K562 (cell line): ENCODE results near the gene TULP4. TPM values are rescaled to one million over a fixed set of nuclear protein-coding genes. Genes with fewer than 3 reads are reported as not detected.

Experiments used
- CBX1 ChIP-seq: sonication (generic); IDR thresholded peaks from 2 replicates; pipeline ENCODE4 v1.6.1; 2016; ENCODE audit warnings: antibody characterized with exemption, low read depth, mild to moderate bottlenecking
- CBX3 ChIP-seq, 2 experiments: IDR thresholded peaks; 1 replicate in 1 of 2; 2 replicates in 1 of 2; pipeline ENCODE4 v1.6.1; 2012; ENCODE audit warnings: inconsistent platforms in 2 of 2, low read length in 2 of 2, borderline replicate concordance in 1 of 2, control low read depth in 1 of 2
- CBX8 ChIP-seq: fragments of 200-600 bp; sonication (generic); IDR thresholded peaks from 2 replicates; pipeline ENCODE4 v1.6.1; 2012; ENCODE audit warnings: borderline replicate concordance, mixed run types, low read depth, mild to moderate bottlenecking, moderate library complexity, mixed read lengths, low read length, control low read depth, inconsistent platforms; ENCODE audit not compliant: poor library complexity, severe bottlenecking; ENCODE audit errors: extremely low read depth
- CCNT2 ChIP-seq: IDR thresholded peaks from 2 replicates; pipeline ENCODE4 v1.6.1; 2011; ENCODE audit warnings: borderline replicate concordance, low read depth, mild to moderate bottlenecking, moderate library complexity, mixed read lengths, low read length; ENCODE audit not compliant: insufficient read length; ENCODE audit errors: extremely low read depth
- CLOCK ChIP-seq: fragments of 250-450 bp; sonication (Bioruptor Pico); IDR thresholded peaks from 2 replicates; pipeline ENCODE4 v1.4.0; 2020; ENCODE audit warnings: mild to moderate bottlenecking, moderate library complexity, borderline replicate concordance
- ELK1 ChIP-seq: sonication (generic); formaldehyde crosslinking; IDR thresholded peaks from 2 replicates; pipeline ENCODE4 v1.8.1; 2022; ENCODE audit warnings: missing genetic modification reagents
- HCFC1 ChIP-seq: IDR thresholded peaks from 2 replicates; pipeline ENCODE4 v1.6.1; 2012; ENCODE audit warnings: low read depth, low read length, improper control_type of control experiment
- KHSRP ChIP-seq: fragments of 450-650 bp; IDR thresholded peaks from 2 replicates; pipeline ENCODE4 v1.6.1; 2017
- LARP7 ChIP-seq: fragments of 450-650 bp; IDR thresholded peaks from 2 replicates; pipeline ENCODE4 v1.6.1; 2016
- MAFG ChIP-seq: fragments of 450-650 bp; conservative IDR thresholded peaks from 2 replicates; pipeline ENCODE4 v1.6.1; 2016; ENCODE audit warnings: missing genetic modification characterization, missing compliant biosample characterization
- MTA3 ChIP-seq: fragments of 450-650 bp; formaldehyde crosslinking; IDR thresholded peaks from 2 replicates; pipeline ENCODE4 v1.6.1; 2017; ENCODE audit warnings: mild to moderate bottlenecking, borderline replicate concordance
- PHB ChIP-seq: fragments of 250-450 bp; sonication (Bioruptor Pico); IDR thresholded peaks from 2 replicates; pipeline ENCODE4 v1.5.0; 2021
- PHB2 ChIP-seq: fragments of 450-650 bp; IDR thresholded peaks from 2 replicates; pipeline ENCODE4 v1.6.1; 2017; ENCODE audit warnings: low read depth
- POLR2AphosphoS2 ChIP-seq: IDR thresholded peaks from 2 replicates; pipeline ENCODE4 v1.6.1; 2012; ENCODE audit warnings: low read length, improper control_type of control experiment
- SNRNP70 ChIP-seq: fragments of 200-400 bp; formaldehyde crosslinking; optimal IDR thresholded peaks from 2 replicates; pipeline ENCODE3; 2017; ENCODE audit warnings: low read depth, low read length
- ZNF175 ChIP-seq: fragments of 200-800 bp; sonication (Bioruptor generic); IDR thresholded peaks from 2 replicates; pipeline ENCODE4 v1.6.1; 2016; ENCODE audit warnings: low read depth, mild to moderate bottlenecking, missing genetic modification characterization, missing compliant biosample characterization
- ZNF589 ChIP-seq: fragments of 200-800 bp; sonication (Bioruptor generic); IDR thresholded peaks from 2 replicates; pipeline ENCODE4 v1.6.1; 2016; ENCODE audit warnings: low read depth, missing genetic modification characterization, missing compliant biosample characterization
- ZNF75A ChIP-seq: fragments of 450-650 bp; formaldehyde crosslinking; IDR thresholded peaks from 2 replicates; pipeline ENCODE4 v1.4.0; 2020; ENCODE audit warnings: mild to moderate bottlenecking
- ZNF76 ChIP-seq: fragments of 250-450 bp; sonication (Bioruptor Pico); IDR thresholded peaks from 2 replicates; pipeline ENCODE4 v1.4.0; 2020; ENCODE audit warnings: mild to moderate bottlenecking, moderate library complexity, borderline replicate concordance
- polyA plus RNA-seq, 8 experiments: library from polyadenylated mRNA; depleted of rRNA in 4 of 8; stranded (reverse) in 5 of 8; unstranded in 3 of 8; fragments of >200 nt; fragmentation: Nextera tagmentation in 2 of 8; fragmentation: Illumina TruSeq in 1 of 8; extraction: Ambion mirVana in 2 of 8; extraction: Trizol in 1 of 8; gene quantifications; 2 replicates each; pipeline versions ENCODE4 v1.2.1 to v1.2.3, GENCODE V29; 2011 to 2014; ENCODE audit warnings: inconsistent platforms in 1 of 8, missing spikeins in 1 of 8
- total RNA-seq, 7 experiments: library from RNA; depleted of rRNA in 6 of 7; stranded (reverse); fragments of >200 nt in 6 of 7; fragmentation: Illumina TruSeq in 2 of 7; extraction: Trizol in 2 of 7; gene quantifications; 2 replicates each; pipeline versions ENCODE4 v1.2.1 to v1.2.3, GENCODE V29; 2011 to 2021; ENCODE audit warnings: low replicate concordance in 1 of 7
- TF ChIP-seq, protein P1 (sequence below): fragments of 250-450 bp; sonication (Bioruptor Pico); IDR thresholded peaks from 2 replicates; pipeline ENCODE4 v1.8.0; 2022; ENCODE audit warnings: moderate library complexity, mild to moderate bottlenecking, inconsistent platforms
- TF ChIP-seq, protein P2 (sequence below): fragments of 250-450 bp; sonication (Bioruptor Pico); IDR thresholded peaks from 2 replicates; pipeline ENCODE4 v1.5.0; 2022; ENCODE audit warnings: mild to moderate bottlenecking

TULP4 gene
- total and polyA plus RNA-seq, 9 of the 15 experiments (the other 6 are each of a cell fraction or from before 2014, with no cell fraction given), result 1.2 to 50.4 (median 11.0) TPM

- TF ChIP-seq MAFG (tag) (peak; percentile 74), PHB2 (no peak), CLOCK (no peak), LARP7 (no peak), ZNF175 (CRISPR knock-in tag) (no peak), CCNT2 (peak; percentile 95), MTA3 (peak; percentile 64; the same call in 1 of the 2 replicates), POLR2AphosphoS2 (no peak), KHSRP (no peak), ZNF75A (CRISPR knock-in tag) (no peak), CBX1 (peak; percentile 65; the same call in 1 of the 2 replicates), PHB (CRISPR knock-in tag) (no peak), CBX8 (no peak), HCFC1 (peak; percentile 87), CBX3 (IDR thresholded peaks at IDR 0.05; ENCODE audit: borderline replicate concordance in 1 of 2, low read length in 2 of 2) (no peak), SNRNP70 (no peak), ZNF76 (CRISPR knock-in tag) (0 out of 2 replicates have a peak, but pooled peaks have one; percentile 34), ZNF589 (CRISPR knock-in tag) (no peak), ELK1 (no peak)
- TF ChIP-seq, protein P1, sequence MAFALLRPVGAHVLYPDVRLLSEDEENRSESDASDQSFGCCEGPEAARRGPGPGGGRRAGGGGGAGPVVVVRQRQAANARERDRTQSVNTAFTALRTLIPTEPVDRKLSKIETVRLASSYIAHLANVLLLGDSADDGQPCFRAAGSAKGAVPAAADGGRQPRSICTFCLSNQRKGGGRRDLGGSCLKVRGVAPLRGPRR (CRISPR knock-in tag), result no peak
- TF ChIP-seq, protein P2, sequence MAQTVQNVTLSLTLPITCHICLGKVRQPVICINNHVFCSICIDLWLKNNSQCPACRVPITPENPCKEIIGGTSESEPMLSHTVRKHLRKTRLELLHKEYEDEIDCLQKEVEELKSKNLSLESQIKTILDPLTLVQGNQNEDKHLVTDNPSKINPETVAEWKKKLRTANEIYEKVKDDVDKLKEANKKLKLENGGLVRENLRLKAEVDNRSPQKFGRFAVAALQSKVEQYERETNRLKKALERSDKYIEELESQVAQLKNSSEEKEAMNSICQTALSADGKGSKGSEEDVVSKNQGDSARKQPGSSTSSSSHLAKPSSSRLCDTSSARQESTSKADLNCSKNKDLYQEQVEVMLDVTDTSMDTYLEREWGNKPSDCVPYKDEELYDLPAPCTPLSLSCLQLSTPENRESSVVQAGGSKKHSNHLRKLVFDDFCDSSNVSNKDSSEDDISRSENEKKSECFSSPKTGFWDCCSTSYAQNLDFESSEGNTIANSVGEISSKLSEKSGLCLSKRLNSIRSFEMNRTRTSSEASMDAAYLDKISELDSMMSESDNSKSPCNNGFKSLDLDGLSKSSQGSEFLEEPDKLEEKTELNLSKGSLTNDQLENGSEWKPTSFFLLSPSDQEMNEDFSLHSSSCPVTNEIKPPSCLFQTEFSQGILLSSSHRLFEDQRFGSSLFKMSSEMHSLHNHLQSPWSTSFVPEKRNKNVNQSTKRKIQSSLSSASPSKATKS (CRISPR knock-in tag), result no peak
These were observed 247.9 kb downstream of the TULP4 start, which contains the start of gene TMEM181 (continued) for GRCh38 chr6:158559895-158560835.
